ENCODE results near the gene CCDC117.
"Not testable (repeated sequence)": the region's sequence is repeated elsewhere in the genome, so short reads cannot be mapped to it uniquely, and the experiment has no call there.

The CCDC117 gene

GRCh38 chr22:28822930-28823551, 50.5 kb downstream of the CCDC117 start:
- DNase-seq (ENCODE audit: extremely low read depth, low read depth), result no peak
- TF ChIP-seq CTCF (IDR thresholded peaks at IDR 0.05; ENCODE audit: low read depth, low read length, missing control alignments), result no peak
- H3K4me3 ChIP-seq (replicated peaks; ENCODE audit: low read depth, low read length), result no peak overlapping the region

- DNase-seq (ENCODE audit: extremely low read depth, low read depth); H3K4me3 ChIP-seq (replicated peaks; ENCODE audit: low read depth, low read length): not testable (repeated sequence)
Measured at GRCh38 chr22:28824455-28824854, 52.0 kb downstream of the CCDC117 start.

GRCh38 chr22:28826430-28826829, 53.9 kb downstream of the CCDC117 start:
- not testable (repeated sequence) for H3K4me3 ChIP-seq (replicated peaks; ENCODE audit: low read depth, low read length)

GRCh38 chr22:28826921-28827320, 54.4 kb downstream of the CCDC117 start:
- DNase-seq (ENCODE audit: extremely low read depth, low read depth), result no peak
- TF ChIP-seq CTCF (IDR thresholded peaks at IDR 0.05; ENCODE audit: low read depth, low read length, missing control alignments), result no peak

More at GRCh38 chr22:28826430-28826829, 53.9 kb downstream of the CCDC117 start:
- not testable (repeated sequence) for DNase-seq (ENCODE audit: extremely low read depth, low read depth)

GRCh38 chr22:28829358-28830181, 57.1 kb downstream of the CCDC117 start:
- no peak overlapping the region for H3K4me3 ChIP-seq (replicated peaks; ENCODE audit: low read depth, low read length)
- TF ChIP-seq CTCF (IDR thresholded peaks at IDR 0.05; ENCODE audit: low read depth, low read length, missing control alignments), result peak; percentile 98
- peak; percentile 47 for DNase-seq (ENCODE audit: extremely low read depth, low read depth)

More at GRCh38 chr22:28826921-28827320, 54.4 kb downstream of the CCDC117 start:
- no peak overlapping the region for H3K4me3 ChIP-seq (replicated peaks; ENCODE audit: low read depth, low read length)

GRCh38 chr22:28830441-28830840, 57.9 kb downstream of the CCDC117 start:
- no peak for DNase-seq (ENCODE audit: extremely low read depth, low read depth)
- no peak for TF ChIP-seq CTCF (IDR thresholded peaks at IDR 0.05; ENCODE audit: low read depth, low read length, missing control alignments)
- no peak overlapping the region for H3K4me3 ChIP-seq (replicated peaks; ENCODE audit: low read depth, low read length)

GRCh38 chr22:28831140-28832072, 58.9 kb downstream of the CCDC117 start:
- TF ChIP-seq CTCF (IDR thresholded peaks at IDR 0.05; ENCODE audit: low read depth, low read length, missing control alignments), result no peak
- H3K4me3 ChIP-seq (replicated peaks; ENCODE audit: low read depth, low read length), result no peak overlapping the region
- DNase-seq (ENCODE audit: extremely low read depth, low read depth), result no peak
